Astrocyte of the cerebellum (primary cell): Measurements from ENCODE around the gene BSG.

Experiments used
- DNase-seq: peaks from one replicate; pipeline ENCODE4 v3.0.0-alpha.2; 2011; ENCODE audit warnings: low read depth
- H3K4me3 ChIP-seq: 2 replicates; pipeline ENCODE4 v1.5.1; 2011; ENCODE audit warnings: mild to moderate bottlenecking, low read depth, low read length, moderate library complexity
- CTCF ChIP-seq: IDR thresholded peaks from 2 replicates; pipeline ENCODE4 v1.5.1; 2012; ENCODE audit warnings: low read length, low read depth, moderate library complexity, mild to moderate bottlenecking; ENCODE audit errors: missing control alignments
- in situ Hi-C: cut with HindIII; loops from 2 replicates; pipeline ENCODE4 v1.10.0; 2017; ENCODE audit warnings: low sequenced_read_pairs

BSG gene

GRCh38 chr19:535017-535835 lies 37.2 kb upstream of the BSG start:
- in situ Hi-C loops = no loop called here
- TF ChIP-seq CTCF = no peak
- DNase-seq = no peak
- no peak overlapping the region for H3K4me3 ChIP-seq

GRCh38 chr19:536031-536880 lies 36.1 kb upstream of the BSG start:
- H3K4me3 ChIP-seq = no peak overlapping the region
- in situ Hi-C loops = no loop called here
- DNase-seq = no peak
- TF ChIP-seq CTCF = no peak

- in situ Hi-C loops = no loop called here
- TF ChIP-seq CTCF = no peak
- no peak for DNase-seq
- H3K4me3 ChIP-seq = no peak overlapping the region
Observed at GRCh38 chr19:536881-537404, 35.5 kb upstream of the BSG start.

- DNase-seq = no peak
- no peak for TF ChIP-seq CTCF
- H3K4me3 ChIP-seq = no peak overlapping the region
- in situ Hi-C loops = no loop called here
Observed at GRCh38 chr19:538641-539428, 33.6 kb upstream of the BSG start.

GRCh38 chr19:539429-540030 lies 32.9 kb upstream of the BSG start:
- TF ChIP-seq CTCF = no peak
- no peak overlapping the region for H3K4me3 ChIP-seq
- no peak for DNase-seq
- in situ Hi-C loops = no loop called here
